Measurements from ENCODE around the gene RPEL1.
A peak's percentile ranks its signal among the peaks of the same experiment; 100 is the strongest.
"Not testable (repeated sequence)": the region's sequence is repeated elsewhere in the genome, so short reads cannot be mapped to it uniquely, and the experiment has no call there.

Gene RPEL1

DNA sequence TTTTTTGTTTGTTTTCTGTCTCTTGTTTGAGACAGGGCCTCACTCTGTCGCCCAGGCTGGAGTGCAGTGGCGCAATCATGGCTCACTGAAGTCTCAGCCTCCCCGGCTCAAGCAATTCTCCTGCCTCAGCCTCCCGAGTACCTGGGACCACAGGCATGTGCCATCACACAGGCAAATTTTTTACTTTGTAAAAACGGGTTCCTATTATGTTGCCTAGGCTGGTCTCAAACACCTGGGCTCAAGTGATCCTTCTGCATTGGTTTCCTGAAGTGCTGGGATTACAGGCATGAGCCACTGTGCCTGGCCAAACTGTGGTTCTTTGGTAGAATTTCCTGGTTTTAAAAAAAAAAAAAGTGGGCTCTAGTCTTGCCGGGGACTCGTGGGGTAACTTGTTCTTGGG lies at the start of gene RPEL1:
TSS of gene RPEL1 (plus strand) at position 301 of the 400 bp plus-strand sequence. CDS start 110 bp downstream, outside the sequence.
- not testable (repeated sequence) for DNase-seq

DNA sequence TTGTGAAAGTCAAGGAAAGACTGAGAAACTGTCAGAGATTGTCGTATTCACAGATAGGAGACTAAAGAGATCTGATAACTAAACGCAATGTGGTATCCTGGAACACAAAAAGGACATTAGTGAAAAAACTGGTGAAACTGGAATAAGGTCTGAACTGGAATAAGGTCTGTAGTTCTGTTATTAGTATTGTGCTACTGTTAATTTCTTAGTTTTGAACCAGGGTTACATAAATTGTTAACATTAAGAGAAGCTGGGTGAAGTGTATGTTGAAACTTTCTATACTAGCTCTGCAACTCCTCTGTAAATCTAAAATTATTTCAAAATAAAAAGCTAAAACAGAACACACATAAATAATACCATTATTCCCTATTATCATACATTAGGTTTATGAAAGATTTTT lies 49.2 kb upstream of the RPEL1 start:
- DNase-seq, result no peak

DNA sequence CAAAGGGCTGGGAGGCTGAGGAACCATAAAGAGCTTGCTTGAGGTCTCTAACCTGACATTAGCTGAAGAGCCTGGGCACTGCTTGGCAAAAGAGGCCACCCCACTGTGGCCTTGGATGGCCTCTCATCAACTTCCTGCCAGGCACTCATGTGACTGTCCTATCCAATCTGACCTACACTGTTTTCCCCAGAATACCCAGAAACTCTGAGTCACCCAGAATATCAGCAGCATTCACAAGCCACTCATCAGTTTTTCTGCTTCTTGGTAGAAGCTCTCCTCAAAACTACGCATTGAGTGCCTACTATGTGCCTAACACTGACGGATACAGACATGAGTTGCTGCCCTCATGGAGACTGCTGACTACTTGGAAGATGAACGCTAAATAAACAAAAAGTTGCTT lies 48.5 kb upstream of the RPEL1 start:
- peak; percentile 44 for DNase-seq

DNA sequence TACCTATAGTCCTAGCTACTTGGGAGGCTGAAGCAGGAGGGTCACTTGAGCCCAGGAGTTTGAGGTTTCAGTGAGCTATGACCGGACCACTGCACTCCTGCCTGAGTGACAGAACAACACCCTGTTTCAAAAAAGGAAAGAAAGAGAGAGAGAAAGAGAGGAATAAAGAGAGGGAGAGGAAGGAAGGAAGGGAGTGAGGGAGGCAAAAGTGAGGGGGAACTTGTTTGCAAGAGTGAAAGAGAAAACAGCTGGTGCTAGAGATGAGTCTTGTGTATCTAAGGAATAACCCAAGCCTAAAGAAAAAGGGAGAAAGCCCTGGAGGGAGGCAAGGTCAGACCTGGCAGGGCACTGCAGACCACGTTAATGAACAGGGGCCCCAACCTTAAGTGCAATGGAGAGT lies 47.8 kb upstream of the RPEL1 start:
- DNase-seq, result no peak

DNA sequence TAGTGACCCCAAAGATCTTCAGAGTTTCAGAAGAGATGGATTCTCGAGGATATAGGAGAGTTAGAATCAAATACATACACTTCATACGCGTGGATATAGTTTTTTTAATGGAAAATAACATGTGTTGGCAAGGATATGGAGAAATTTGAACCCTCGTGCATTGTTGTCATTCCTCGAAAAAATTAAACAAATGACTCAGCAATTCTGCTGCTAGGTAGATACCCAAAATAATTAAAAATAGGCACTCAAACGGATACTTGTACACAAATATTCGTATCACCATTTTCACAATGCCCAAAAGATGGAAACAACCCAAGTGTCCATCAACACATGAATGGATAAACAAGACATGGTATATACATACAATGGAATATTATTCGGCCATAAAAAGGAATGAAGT lies 47.0 kb upstream of the RPEL1 start:
- DNase-seq, result no peak

DNA sequence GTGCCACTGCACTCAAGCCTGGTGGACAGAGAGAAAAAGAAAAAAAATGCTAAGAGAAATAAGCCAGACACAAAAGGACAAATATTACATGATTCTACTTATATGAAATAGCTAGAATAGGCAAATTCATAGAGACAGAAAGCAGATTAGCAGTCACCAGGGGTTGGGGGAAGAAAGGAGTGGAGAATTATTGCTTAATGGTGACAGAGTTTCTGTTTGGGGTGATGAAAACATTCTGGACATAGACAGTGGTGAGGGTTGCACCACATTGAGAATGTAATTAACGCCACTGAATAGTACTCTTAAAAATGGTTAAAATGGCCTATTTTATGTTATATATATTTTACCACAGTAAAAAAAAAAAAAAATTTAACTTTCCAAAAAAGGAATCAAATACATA lies 46.2 kb upstream of the RPEL1 start:
- DNase-seq, result no peak

DNA sequence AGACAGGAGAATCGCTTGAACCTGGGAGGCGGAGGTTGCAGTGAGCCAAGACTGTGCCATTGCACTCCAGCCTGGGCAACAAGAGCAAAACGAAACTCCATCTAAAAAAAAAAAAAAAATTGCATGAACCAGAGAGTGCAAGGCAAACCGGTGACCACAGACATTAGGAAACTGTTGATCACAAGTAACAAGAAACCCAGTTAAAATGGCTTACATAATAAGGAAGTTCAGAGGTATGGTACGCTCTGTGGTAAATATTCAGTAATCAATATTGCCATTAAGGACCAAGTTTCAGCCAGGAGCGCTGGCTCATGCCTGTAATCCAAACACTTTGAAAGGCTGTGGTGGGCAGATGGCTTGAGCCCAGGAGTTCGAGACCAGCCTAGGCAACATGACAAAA lies 43.4 kb upstream of the RPEL1 start:
- DNase-seq, result no peak

DNA sequence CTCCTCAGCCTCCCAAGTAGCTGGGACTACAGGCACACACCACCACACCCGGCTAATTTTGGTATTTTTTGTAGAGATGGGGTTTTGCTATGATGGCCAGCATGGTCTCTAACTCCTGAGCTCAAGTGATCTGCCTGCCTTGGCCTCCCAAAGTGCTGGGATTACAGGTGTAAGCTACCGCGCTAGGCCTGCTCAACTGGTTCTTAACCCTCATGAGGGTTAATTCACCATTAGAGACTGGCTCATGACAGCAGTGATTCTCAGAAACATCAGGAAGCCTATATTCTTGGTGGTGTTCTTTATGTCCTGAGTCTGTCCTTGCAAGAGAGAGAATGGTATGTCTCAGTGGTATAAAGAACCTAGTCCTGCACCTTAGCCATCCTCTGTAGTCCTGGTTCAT lies 42.2 kb upstream of the RPEL1 start:
- DNase-seq, result no peak

DNA sequence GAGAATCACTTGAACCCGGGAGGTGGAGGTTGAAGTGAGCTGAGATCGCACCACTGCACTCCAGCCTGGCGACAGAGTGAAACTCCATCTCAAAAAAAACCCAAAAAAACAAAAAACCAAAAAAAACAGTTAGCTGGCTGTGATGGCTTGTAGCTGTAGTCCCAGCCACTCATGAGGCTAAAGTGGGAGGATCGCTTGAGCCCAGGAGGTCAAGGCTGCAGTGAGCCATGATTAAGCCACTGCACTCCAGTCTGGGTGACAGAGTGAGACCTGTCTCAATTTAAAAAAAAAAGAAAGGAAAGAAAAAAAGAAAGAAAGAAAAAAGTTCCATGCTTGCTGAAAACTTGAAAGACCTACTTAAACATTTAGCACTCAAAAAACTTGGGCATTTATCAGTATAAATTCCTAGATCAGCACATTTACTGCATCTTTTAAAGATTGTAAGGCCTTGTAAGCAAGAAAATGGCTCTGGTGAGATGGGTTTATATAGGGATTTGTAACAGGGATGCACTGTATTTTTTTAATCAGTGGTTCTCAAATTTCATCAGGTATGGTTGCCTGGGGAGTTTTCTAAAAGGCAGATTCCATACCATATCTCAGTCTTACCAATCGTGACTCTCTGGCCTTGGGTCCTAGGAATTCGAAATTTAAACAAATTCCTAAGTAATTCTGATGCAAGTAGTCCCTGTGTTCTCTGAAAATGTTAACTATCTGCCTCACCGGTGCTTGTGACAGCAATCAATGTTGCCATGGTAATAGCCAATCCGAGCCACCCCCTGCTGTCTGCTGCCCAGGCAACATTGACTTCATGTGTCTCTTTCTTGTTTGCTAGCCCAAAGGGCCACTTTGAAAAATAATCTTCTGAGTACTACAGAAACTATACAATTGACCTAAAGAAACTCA lies 41.1 kb upstream of the RPEL1 start:
- no peak for DNase-seq

DNA sequence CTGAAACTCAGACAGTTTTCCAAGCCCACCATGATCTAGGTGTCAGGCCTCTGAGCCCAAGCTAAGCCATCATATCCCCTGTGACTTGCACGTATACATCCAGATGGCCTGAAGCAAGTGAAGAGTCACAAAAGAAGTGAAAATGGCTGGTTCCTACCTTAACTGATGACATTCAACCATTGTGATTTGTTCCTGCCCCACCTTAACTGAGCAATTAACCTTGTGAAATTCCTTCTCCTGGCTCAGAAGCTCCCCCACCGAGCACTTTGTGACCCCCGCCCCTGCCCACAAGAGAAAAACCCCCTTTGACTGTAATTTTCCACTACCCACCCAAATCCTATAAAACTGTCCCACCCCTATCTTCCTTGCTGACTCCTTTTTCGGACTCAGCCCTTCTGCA lies 40.3 kb upstream of the RPEL1 start:
- not testable (repeated sequence) for DNase-seq

DNA sequence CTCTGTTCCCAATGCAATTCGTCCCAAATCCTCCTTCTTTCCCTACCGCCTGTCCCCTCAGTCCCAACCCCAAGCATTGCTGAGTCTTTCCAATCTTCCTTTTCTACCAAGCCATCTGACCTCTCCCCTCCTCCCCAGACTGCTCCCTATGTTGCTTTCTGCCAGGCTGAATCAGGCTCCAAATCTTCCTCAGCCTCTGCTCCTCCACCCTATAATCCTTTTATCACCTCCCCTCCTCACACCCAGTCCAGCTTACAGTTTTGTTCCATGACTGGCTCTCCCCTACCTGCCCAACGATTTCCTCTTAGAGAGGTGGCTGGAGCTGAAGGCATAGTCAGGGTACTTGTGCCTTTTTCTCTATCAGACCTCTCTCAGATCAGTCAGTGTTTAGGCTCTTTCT lies 39.0 kb upstream of the RPEL1 start:
- DNase-seq, result not testable (repeated sequence)

DNA sequence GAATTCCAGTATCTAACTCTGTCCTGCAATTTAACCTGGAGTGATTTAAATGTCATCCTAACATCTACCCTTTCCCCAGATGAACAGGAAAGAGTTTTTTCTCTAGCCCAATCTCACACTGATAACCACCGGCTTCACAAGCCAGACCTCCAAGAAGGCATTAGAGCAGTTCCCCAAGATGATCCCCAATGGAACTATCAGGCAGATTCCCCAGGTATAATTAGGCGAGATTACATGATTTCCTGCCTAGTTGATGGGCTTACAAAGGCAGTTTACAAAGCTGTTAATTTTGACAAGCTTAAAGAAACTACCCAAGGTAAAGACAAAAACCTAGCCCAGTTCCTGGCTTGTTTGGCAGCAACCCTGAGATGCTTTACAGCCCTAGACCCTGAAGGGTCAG lies 38.5 kb upstream of the RPEL1 start:
- no peak for DNase-seq

DNA sequence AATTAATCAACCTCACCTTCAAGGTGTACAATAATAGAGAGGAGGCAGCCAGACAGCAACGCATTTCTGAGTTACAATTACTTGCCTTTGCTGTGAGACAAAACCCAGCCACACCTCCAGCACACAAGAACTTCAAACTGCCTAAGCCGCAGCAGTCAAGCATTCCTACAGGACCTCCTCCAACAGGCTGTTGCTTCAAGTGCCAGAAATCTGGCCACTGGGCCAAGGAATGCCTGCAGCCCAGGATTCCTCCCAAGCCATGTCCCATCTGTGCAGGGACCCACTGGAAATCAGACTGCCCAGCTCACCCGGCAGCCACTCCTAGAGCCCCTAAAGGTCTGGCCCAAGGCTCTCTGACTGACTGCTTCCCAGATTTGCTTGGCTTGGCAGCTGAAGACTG lies 38.0 kb upstream of the RPEL1 start:
- DNase-seq, result not testable (repeated sequence)

DNA sequence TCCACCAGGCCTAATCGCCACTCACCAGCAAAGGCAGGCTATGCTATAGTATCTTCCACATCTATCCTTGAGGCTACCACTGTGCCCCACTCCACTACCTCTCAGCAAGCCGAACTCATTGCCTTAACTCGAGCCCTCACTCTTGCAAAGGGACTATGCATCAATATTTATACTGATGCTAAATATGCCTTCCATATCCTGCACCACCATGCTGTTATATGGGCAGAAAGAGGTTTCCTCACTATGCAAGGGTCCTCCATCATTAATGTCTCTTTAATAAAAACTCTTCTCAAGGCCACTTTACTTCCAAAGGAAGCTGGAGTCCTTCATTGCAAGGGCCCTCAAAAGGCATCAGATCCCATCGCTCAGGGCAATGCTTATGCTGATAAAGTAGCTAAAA lies 35.4 kb upstream of the RPEL1 start:
- not testable (repeated sequence) for DNase-seq

DNA sequence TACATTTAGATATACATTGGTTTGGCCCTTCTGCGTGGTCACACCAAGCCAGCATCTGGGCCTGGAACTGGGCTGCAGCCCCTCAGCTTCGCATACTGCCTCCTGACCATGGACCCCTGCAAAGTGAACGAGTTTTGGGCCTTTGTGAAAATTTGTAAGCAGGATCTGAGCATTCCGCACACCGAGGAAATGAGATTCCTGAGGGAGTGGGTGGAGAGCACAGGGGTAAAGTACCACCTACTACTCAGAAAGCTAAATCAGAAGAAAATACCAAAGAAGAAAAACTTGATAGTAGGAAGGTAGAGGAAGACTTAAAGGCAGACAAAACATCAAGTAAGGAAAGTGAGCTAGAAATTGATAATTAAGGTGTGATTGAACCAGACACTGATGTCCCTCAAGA lies 30.1 kb upstream of the RPEL1 start:
- no peak for DNase-seq

DNA sequence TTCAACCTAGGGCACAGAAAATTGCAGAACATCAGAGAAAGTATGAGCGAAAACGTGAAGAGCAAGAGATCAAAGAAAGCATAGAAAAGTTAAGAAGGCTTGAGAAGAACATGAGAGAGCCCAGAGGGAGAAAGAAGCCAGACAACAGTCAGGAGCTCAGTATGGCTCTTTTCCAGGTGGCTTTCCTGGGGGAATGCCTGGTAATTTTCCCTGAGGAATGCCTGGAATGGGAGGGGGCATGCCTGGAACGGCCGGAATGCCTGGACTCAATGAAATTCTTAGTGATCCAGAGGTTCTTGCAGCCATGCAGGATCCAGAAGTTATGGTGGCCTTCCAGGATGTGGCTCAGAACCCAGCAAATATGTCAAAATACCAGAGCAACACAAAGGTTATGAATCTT lies 29.3 kb upstream of the RPEL1 start:
- DNase-seq, result not testable (repeated sequence)

DNA sequence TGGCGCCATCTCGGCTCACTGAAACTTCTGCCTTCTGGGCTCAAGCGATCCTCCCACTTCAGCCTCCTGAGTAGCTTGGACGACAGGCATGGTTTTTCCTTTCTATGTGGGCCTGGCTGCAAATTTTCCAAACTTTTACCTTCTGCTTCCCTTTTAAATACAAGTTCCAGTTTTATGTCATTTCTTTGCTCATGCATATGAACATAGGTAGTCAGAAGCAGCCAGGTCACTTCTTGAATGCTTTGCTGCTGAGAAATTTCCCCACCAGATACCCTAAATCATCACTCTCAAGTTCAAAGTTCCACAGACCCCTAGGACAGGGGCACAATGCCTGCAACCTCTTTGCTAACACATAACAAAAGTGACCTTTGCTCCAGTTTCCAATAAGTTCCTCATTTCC lies 21.6 kb upstream of the RPEL1 start:
- DNase-seq, result no peak

DNA sequence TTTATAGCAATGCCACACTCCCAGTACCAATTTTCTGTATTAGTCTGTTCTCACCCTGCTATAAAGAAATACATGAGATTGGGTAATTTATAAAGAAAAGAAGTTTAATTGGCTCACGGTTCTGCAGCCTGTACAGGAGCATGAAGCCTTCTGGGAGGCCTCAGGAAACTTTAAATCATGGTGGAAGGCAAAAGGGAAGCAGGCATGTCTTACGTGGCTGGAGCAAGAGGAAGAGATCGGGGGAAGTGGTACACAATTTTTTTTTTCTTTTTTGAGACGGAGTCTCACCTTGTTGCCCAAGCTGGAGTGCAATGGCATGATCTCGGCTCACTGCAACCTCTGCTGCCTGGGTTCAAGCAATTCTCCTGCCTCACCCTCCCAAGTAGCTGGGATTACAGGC lies 21.0 kb upstream of the RPEL1 start:
- DNase-seq, result not testable (repeated sequence)

DNA sequence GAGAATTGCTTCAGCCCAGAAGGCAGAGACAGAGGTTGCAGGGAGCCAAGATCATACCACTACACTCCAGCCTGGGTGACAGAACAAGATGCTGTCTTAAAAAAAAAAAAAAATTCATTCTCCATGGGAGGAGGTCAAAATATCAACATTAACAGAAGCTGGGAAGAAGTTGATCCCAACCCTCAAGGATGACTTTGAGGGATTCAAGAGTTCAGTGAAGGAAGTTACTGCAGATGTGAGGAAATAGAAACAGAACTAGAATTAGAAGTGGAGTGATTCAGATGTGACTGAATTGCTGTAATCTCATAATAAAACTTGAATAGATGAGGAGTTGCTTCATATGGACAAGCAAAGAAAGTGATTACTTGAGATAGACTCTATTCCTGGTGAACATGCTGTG lies 19.7 kb upstream of the RPEL1 start:
- DNase-seq, result no peak

DNA sequence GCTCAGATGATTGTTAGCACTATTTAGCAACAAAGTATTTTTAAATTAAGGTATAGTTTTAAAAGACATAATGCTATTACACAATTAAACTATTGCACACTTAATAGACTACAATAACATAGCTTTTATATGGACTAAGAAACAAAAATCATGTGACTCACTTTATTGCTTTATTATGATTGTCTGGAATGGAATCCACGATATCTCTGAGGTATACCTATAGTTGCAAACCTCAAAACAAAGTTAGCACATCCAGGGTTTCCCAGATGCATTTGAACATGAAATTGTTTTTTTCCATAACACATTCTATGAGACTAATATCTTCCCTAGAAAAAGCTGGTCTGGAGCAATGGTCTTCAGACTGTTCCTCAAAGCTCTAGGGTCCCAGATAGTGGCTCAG lies 18.3 kb upstream of the RPEL1 start:
- DNase-seq, result no peak

DNA sequence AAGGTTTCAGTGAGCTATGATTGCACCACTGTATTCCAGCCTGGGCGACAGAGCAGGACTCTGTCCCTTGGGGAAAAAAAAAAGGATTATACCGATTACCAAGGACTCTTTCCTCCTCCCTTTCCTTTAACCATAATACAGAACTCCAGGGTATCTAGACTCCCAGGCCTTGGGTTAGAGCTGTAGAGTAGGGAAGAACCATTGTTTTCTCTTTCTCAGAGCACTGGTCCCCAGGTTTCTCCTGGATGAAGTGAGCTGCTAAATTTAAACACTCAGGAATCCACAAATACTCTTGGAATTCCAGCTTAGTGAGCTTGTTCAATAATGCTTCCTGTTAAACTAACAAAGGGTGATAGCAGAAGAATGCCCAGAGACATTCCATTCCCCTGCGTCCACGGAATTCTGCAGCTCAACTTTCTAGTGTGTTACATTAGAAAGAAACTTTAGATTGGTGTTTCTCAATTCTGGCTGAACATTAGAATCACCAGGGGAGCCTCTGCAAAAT lies 14.6 kb upstream of the RPEL1 start:
- no peak for DNase-seq

DNA sequence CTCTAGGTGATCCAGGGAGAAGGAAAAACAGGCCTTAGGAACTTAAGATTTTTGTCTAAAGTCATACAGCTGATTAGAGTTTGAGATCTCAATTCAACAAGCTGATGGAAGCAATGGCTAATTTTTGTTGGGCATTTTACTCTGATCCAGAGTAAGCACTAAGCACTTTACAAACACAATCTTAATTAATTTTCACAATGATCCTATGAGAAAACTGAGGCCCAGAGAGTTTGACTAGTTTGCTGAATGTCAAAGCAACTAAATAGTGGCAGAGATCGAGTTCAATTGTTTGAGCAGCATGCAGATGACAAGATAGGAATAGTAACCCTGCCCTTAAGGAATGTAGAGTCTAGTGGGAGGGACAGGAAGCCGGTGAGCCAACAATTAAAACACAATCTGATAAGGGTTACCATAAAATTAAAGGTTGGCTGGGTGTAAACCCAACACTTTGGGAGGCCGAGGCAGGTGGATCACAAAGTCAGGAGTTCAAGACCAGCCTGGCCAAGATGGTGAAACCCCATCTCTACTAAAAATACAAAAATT lies 13.5 kb upstream of the RPEL1 start:
- no peak for DNase-seq

DNA sequence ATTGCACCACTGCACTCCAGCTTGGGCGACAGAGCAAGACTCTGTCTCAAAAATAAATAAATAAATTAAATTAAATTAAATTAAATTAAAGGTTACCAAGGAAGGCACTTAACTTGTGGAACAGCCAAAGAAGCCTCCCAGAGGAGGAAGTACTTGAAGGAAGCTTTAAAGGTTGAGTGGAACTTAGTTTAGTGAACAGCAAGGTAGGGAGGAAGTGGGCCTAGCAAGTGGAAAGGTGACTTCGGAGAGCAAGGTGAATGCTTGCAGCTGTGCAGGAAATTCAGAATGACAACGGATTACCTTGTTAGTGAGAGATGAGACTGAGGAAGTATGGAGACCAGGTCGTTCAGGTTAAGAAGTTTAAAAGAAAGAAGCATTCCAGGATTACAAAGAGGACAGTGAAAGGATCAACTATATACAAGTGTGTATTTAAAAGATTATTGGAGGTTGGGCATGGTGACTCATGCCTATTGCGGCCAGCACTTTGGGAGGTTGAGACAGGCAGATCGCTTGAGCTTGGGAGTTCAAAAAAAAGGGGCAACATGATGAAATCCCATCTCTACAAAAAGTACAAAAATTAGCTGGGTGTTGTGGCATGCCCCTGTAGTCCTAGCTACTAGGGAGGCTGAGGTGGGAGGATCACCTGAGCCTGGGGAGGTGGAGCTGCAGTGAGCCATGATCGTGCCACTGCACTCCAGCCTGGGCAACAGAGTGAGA lies 12.8 kb upstream of the RPEL1 start:
- DNase-seq, result no peak

DNA sequence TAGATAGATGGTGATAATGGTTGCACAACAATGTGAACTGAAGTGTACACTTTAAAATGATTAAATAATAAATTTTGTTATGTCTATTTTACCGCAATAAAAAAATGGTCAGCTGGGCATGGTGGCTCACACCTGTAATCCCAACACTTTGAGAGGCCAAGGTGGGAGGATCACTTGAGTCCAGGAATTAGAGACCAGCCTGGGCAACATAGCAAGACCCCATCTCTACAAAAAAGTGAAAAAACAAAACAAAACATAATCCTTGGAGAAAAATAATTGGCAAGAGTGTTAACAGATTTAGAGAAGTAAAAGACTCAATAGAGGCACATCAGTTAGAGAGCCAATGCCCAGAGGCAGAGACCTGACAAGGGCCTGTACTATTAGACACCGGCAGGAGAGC lies 9.9 kb upstream of the RPEL1 start:
- no peak for DNase-seq
